CD14-positive monocyte (primary cell): Measurements from ENCODE around the gene ATP8B3. TPM values are rescaled to one million over a fixed set of nuclear protein-coding genes. Genes with fewer than 3 reads are reported as not detected.
A peak's percentile ranks its signal among the peaks of the same experiment; 100 is the strongest.

Experiments used
- DNase-seq, 3 donors: peaks; one replicate each; pipeline ENCODE4 v3.0.0-alpha.2; 2011 to 2022
- H2AFZ ChIP-seq: 2 replicates; pipeline ENCODE4 v1.6.0; 2012; ENCODE audit warnings: mild to moderate bottlenecking, low read depth, low read length, inconsistent platforms; ENCODE audit not compliant: insufficient read depth, poor library complexity, severe bottlenecking
- H3K27ac ChIP-seq, 2 donors: 1 replicate in 1 of 2; 2 replicates in 1 of 2; pipeline ENCODE4 v1.5.1; 2012 to 2013; ENCODE audit warnings: low read length in 2 of 2, control low read depth in 1 of 2, inconsistent platforms in 1 of 2, low read depth in 1 of 2, mild to moderate bottlenecking in 1 of 2
- H3K27me3 ChIP-seq, 2 donors: one replicate each; pipeline versions ENCODE4 v1.6.0 to v1.6.1; 2011 to 2013; ENCODE audit warnings: low read length in 2 of 2; ENCODE audit not compliant: control insufficient read depth in 2 of 2, insufficient read depth in 2 of 2
- H3K36me3 ChIP-seq, 2 donors: replicated peaks in 1 of 2; 1 replicate in 1 of 2; 2 replicates in 1 of 2; pipeline versions ENCODE4 v1.5.1 to v1.6.1; 2012 to 2013; ENCODE audit warnings: low read length in 2 of 2, control low read depth in 1 of 2, inconsistent platforms in 1 of 2, mild to moderate bottlenecking in 1 of 2; ENCODE audit not compliant: insufficient read depth in 2 of 2, control insufficient read depth in 1 of 2
- H3K4me1 ChIP-seq, 2 donors: 1 replicate in 1 of 2; 2 replicates in 1 of 2; pipeline versions ENCODE4 v1.5.1 to v1.6.1; 2012 to 2013; ENCODE audit warnings: low read length in 2 of 2, control low read depth in 1 of 2, inconsistent platforms in 1 of 2, mild to moderate bottlenecking in 1 of 2, moderate library complexity in 1 of 2; ENCODE audit not compliant: insufficient read depth in 2 of 2, control insufficient read depth in 1 of 2
- H3K4me2 ChIP-seq: replicated peaks from 2 replicates; pipeline ENCODE3; 2012; ENCODE audit warnings: low read length, moderate library complexity, mild to moderate bottlenecking; ENCODE audit not compliant: poor library complexity, severe bottlenecking; ENCODE audit errors: extremely low read depth
- H3K4me3 ChIP-seq, 3 experiments: fragments of 200-600 bp in 1 of 3; sonication (generic) in 1 of 3; replicated peaks in 1 of 3; 1 replicate in 2 of 3; 2 replicates in 1 of 3; pipeline ENCODE4 v1.5.1; 2011 to 2013; ENCODE audit warnings: low read length in 3 of 3, mild to moderate bottlenecking in 3 of 3, control low read depth in 2 of 3, low read depth in 2 of 3, inconsistent platforms in 1 of 3, moderate library complexity in 1 of 3
- H3K79me2 ChIP-seq: 2 replicates; pipeline ENCODE4 v1.6.0; 2012; ENCODE audit warnings: mild to moderate bottlenecking, control low read depth, inconsistent platforms, low read length, moderate library complexity; ENCODE audit not compliant: insufficient read depth
- H3K9ac ChIP-seq: 2 replicates; pipeline ENCODE4 v1.6.0; 2017; ENCODE audit warnings: low read length, mild to moderate bottlenecking; ENCODE audit not compliant: insufficient read depth, poor library complexity, severe bottlenecking
- H3K9me3 ChIP-seq, 2 donors: replicated peaks in 1 of 2; 1 replicate in 1 of 2; 2 replicates in 1 of 2; pipeline versions ENCODE4 v1.5.1 to v1.6.1; 2012 to 2013; ENCODE audit warnings: low read length in 2 of 2, control low read depth in 1 of 2; ENCODE audit not compliant: control insufficient read depth in 1 of 2, insufficient read depth in 1 of 2
- H4K20me1 ChIP-seq: 2 replicates; pipeline ENCODE4 v1.6.0; 2012; ENCODE audit warnings: mild to moderate bottlenecking, low read length, control low read depth, moderate library complexity; ENCODE audit not compliant: insufficient read depth
- H3K27ac Mint-ChIP-seq, 7 donors: one replicate each; pipeline ENCODE4 v1.8.0; 2020; ENCODE audit warnings: mild to moderate bottlenecking in 7 of 7, mixed read lengths in 7 of 7, moderate library complexity in 6 of 7, inconsistent platforms in 2 of 7
- H3K27me3 Mint-ChIP-seq, 3 donors: one replicate each; pipeline ENCODE4 v1.8.0; 2021 to 2022; ENCODE audit warnings: low read depth in 3 of 3, mild to moderate bottlenecking in 3 of 3, mixed read lengths in 3 of 3, moderate library complexity in 3 of 3, inconsistent platforms in 1 of 3
- H3K36me3 Mint-ChIP-seq, 2 donors: one replicate each; pipeline ENCODE4 v1.8.0; 2020; ENCODE audit warnings: mixed read lengths in 2 of 2, inconsistent platforms in 1 of 2, mild to moderate bottlenecking in 1 of 2
- H3K4me1 Mint-ChIP-seq: one replicate; pipeline ENCODE4 v1.8.0; 2020; ENCODE audit warnings: mild to moderate bottlenecking, mixed read lengths
- H3K4me3 Mint-ChIP-seq, 2 donors: one replicate each; pipeline ENCODE4 v1.8.0; 2020; ENCODE audit warnings: mild to moderate bottlenecking in 2 of 2, mixed read lengths in 2 of 2, moderate library complexity in 1 of 2
- H3K9me3 Mint-ChIP-seq, 7 donors: one replicate each; pipeline ENCODE4 v1.8.0; 2020 to 2022; ENCODE audit warnings: mixed read lengths in 7 of 7, mild to moderate bottlenecking in 6 of 7, moderate library complexity in 6 of 7, inconsistent platforms in 2 of 7
- WGBS: methylation state at CpG from one replicate; pipeline ENCODE4 v1.1.5; 2013; ENCODE audit warnings: missing lambda C conversion rate; ENCODE audit not compliant: insufficient coverage; 5-methylcytosine and 5-hydroxymethylcytosine counted together
- intact Hi-C, 2 donors: fragments of 100-400 bp; cut with micrococcal nuclease; formaldehyde crosslinking; loops; one replicate each; pipeline versions ENCODE4 v1.15.0 to v1.15.1; 2023
- polyA plus RNA-seq, 3 donors: library from polyadenylated mRNA; depleted of rRNA in 1 of 3; unstranded in 2 of 3; stranded (reverse) in 1 of 3; fragments of 300-500 nt in 2 of 3; fragments of >200 nt in 1 of 3; fragmentation: Illumina TruSeq in 2 of 3; gene quantifications; 1 replicate in 2 of 3; 2 replicates in 1 of 3; pipeline ENCODE4 v1.2.3, GENCODE V29; 2012 to 2021
- TF ChIP-seq, protein P1 (sequence below): fragments of 200-600 bp; IDR thresholded peaks from one replicate; pipeline ENCODE4 v1.8.0; 2022; ENCODE audit warnings: antibody characterized with exemption, mild to moderate bottlenecking

ATP8B3 gene
- polyA plus RNA-seq, 3 donors, result 1.6 to 8.2 (median 1.8) TPM

DNA sequence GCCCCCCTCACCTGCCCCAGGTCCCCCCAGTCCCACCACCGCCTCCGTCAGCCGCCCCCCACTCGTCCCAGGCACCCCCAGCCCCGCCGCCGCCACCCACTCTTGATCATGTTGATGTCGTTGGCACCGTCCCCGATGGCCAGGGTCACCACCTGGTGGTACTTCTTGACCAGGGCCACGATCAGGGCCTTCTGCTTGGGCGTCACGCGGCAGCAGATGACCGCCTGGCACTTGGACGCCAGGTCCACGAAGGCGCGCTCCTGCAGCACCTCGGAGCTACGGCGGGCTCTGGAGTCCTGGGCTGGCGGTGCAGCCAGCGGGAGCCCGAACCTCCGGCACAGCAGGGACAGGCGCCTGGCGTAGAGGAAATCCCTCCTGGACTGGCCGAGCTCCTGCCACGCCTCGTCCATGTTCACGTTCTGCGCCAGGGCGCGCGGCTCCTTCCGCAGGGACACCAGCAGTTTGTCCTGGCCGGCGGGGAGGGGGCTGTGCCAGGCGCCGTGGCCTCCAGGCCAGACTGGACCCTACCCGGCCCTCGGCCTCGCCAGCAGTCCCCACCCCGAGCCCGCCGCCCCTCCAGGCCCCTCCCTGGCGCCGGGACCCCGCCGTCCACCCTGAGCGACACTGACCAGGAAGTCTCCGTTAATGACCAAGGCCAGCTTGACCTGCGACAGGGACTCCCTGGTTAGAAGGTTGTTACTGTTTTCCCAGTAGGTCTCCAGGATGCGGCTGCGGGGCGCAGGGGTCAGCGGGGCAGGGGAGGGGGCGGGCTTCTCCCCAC lies 22.6 kb downstream of the ATP8B3 start:
- H4K20me1 ChIP-seq, result no peaks in the 10 kb centered on the region
- no peak for DNase-seq
- intact Hi-C loops, result loop anchor here in 1 of 2 donors (5.0 kb wide), 1 partner anchor 38 kb away; no protein-coding TSS in a partner anchor
- no peak overlapping the region for H3K27ac ChIP-seq
- Mint-ChIP-seq H3K4me3 (peak overlapping the region in 1 of 2 donors; percentile 42), H3K9me3 (peaks cover 0 to 9% (median 7%) of the 10 kb centered on the region in 7 donors), H3K4me1 (no peaks in the 10 kb centered on the region), H3K27ac (no peak overlapping the region), H3K27me3 (peaks cover 8 to 41% (median 18%) of the 10 kb centered on the region in 3 donors), H3K36me3 (no peaks in the 10 kb centered on the region)
- TF ChIP-seq, protein P1, sequence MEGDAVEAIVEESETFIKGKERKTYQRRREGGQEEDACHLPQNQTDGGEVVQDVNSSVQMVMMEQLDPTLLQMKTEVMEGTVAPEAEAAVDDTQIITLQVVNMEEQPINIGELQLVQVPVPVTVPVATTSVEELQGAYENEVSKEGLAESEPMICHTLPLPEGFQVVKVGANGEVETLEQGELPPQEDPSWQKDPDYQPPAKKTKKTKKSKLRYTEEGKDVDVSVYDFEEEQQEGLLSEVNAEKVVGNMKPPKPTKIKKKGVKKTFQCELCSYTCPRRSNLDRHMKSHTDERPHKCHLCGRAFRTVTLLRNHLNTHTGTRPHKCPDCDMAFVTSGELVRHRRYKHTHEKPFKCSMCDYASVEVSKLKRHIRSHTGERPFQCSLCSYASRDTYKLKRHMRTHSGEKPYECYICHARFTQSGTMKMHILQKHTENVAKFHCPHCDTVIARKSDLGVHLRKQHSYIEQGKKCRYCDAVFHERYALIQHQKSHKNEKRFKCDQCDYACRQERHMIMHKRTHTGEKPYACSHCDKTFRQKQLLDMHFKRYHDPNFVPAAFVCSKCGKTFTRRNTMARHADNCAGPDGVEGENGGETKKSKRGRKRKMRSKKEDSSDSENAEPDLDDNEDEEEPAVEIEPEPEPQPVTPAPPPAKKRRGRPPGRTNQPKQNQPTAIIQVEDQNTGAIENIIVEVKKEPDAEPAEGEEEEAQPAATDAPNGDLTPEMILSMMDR, result no peak
- peak overlapping the region; percentile 50 for H2AFZ ChIP-seq
- H3K9ac ChIP-seq, result peak overlapping the region; percentile 15
- H3K4me3 ChIP-seq, result peak overlapping the region in 1 of 3 experiments; percentile 47
- peaks cover 0 to 6% of the 10 kb centered on the region in 2 donors for H3K9me3 ChIP-seq
- 26% methylated on average over 46 of the region's 59 CpGs for WGBS
- H3K27me3 ChIP-seq, result peaks cover 0 to 7% of the 10 kb centered on the region in 2 donors
- H3K4me2 ChIP-seq, result peak overlapping the region; percentile 66
- H3K4me1 ChIP-seq, result peaks cover 0 to 6% of the 10 kb centered on the region in 2 donors
- H3K79me2 ChIP-seq, result no peaks in the 10 kb centered on the region
- no peaks in the 10 kb centered on the region for H3K36me3 ChIP-seq

DNA sequence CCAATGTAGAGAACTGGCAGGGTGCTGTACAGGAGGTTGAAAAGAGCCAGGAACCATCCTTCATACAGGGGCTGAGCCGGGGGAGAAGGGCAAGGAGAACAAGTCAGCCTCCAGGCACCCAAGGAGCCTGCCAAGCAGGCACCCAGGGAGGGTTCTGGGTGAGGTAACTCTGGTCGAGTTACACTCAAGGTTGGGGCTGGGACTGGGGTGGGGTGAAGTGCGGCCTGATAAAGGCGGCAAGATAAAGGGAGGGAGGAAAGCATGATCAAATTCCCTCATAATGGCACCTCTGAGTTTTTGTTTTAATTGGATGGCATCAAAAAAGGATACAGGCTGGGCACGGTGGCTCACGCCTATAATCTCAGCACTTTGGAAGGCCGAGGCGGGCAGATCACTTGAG lies 25.0 kb downstream of the ATP8B3 start:
- H3K4me2 ChIP-seq, result no peak overlapping the region
- H3K4me3 ChIP-seq, result no peak overlapping the region
- Mint-ChIP-seq H3K36me3 (no peaks in the 10 kb centered on the region), H3K4me3 (no peak overlapping the region), H3K27me3 (peaks cover 16 to 55% (median 28%) of the 10 kb centered on the region in 3 donors), H3K9me3 (peaks cover under 1 to 16% (median 11%) of the 10 kb centered on the region in 7 donors), H3K4me1 (no peaks in the 10 kb centered on the region), H3K27ac (no peak overlapping the region)
- no peaks in the 10 kb centered on the region for H3K36me3 ChIP-seq
- no peak overlapping the region for H3K9ac ChIP-seq
- 82% methylated on average over 3 of the region's 8 CpGs for WGBS
- H3K79me2 ChIP-seq, result no peaks in the 10 kb centered on the region
- TF ChIP-seq, protein P1, result no peak
- no peak overlapping the region for H2AFZ ChIP-seq
- no peaks in the 10 kb centered on the region for H4K20me1 ChIP-seq
- H3K27ac ChIP-seq, result no peak overlapping the region
- H3K4me1 ChIP-seq, result peaks cover 0 to 6% of the 10 kb centered on the region in 2 donors
- DNase-seq, result no peak
- intact Hi-C loops, result loop anchor here in 1 of 2 donors (5.0 kb wide), 1 partner anchor 40 kb away; no protein-coding TSS in a partner anchor
- peaks cover 0 to 9% of the 10 kb centered on the region in 2 donors for H3K9me3 ChIP-seq
- peaks cover 0 to 18% of the 10 kb centered on the region in 2 donors for H3K27me3 ChIP-seq
